Motor neuron (in vitro differentiated cells): Measurements from ENCODE around the gene CDH13. TPM values are rescaled to one million over a fixed set of nuclear protein-coding genes. Genes with fewer than 3 reads are reported as not detected.

Experiments used
- ATAC-seq, 8 experiments: fragments of 200-7000 bp; cut with Tn5 transposase; replicated peaks in 6 of 8; 2 replicates each; pipeline ENCODE4 v1.8.0; 2021; ENCODE audit warnings: mild to moderate bottlenecking in 8 of 8, moderate library complexity in 8 of 8
- H3K27ac ChIP-seq, 2 donors: fragments of 250-450 bp; sonication (Bioruptor Pico); 2 replicates each; pipeline ENCODE4 v1.9.0; 2021; ENCODE audit warnings: antibody characterized with exemption in 2 of 2, mild to moderate bottlenecking in 2 of 2, moderate library complexity in 1 of 2
- H3K4me1 ChIP-seq, 2 donors: fragments of 250-450 bp; sonication (Bioruptor Pico); replicated peaks in 1 of 2; 2 replicates each; pipeline ENCODE4 v1.6.1; 2021; ENCODE audit warnings: antibody characterized with exemption in 2 of 2, mild to moderate bottlenecking in 2 of 2, moderate library complexity in 1 of 2
- H3K4me3 ChIP-seq, 5 donors: fragments of 250-450 bp; sonication (Bioruptor Pico); 2 replicates each; pipeline ENCODE4 v1.9.0; 2021; ENCODE audit warnings: antibody characterized with exemption in 5 of 5, mild to moderate bottlenecking in 5 of 5, moderate library complexity in 4 of 5
- WGBS, 10 experiments: fragments of 450-650 bp; shearing (Covaris generic); methylation state at CpG; one replicate each; pipeline ENCODE4 v1.0.0; 2022; 5-methylcytosine and 5-hydroxymethylcytosine counted together
- in situ Hi-C, 9 experiments: fragments of 400-800 bp; cut with MboI; loops; one replicate each; pipeline ENCODE4 v1.15.0; 2021; ENCODE audit warnings: low sequenced_read_pairs in 9 of 9, low pct_unique_long_range_greater_than_20kb in 2 of 9; ENCODE audit not compliant: unreplicated experiment in 9 of 9
- total RNA-seq, 8 experiments: library from RNA; unstranded; fragments of 300-600 nt; gene quantifications; 2 replicates each; pipeline versions ENCODE4 v1.2.3 to v1.2.4, GENCODE V29; 2022

The CDH13 gene
- total RNA-seq, 8 experiments from 2014 or later = 0.42 to 10.3 (median 3.4) TPM

- in situ Hi-C loops = no loop called here
- peak; percentile 36 to 98 (median 80) for ATAC-seq
- Histone ChIP-seq H3K4me1 (peaks cover 0 to 4% of the 10 kb centered on the region in 2 donors), H3K4me3 (no peak overlapping the region), H3K27ac (no peak overlapping the region)
- WGBS, 10 experiments = 0 to 82% (median 47%) methylated on average over 1 to 3 of the region's 3 CpGs; no CpG with 5 or more reads in 2 of the 10 experiments
Observed at GRCh38 chr16:83187405-83187804, 560.6 kb downstream of the CDH13 start.

GRCh38 chr16:83196796-83197195, 570.0 kb downstream of the CDH13 start:
- 37 to 93% (median 76%) methylated on average over 2 to 3 of the region's 3 CpGs; no CpG with 5 or more reads in 2 of the 10 experiments for WGBS, 10 experiments
- H3K4me1 ChIP-seq = peaks cover 0 to 5% of the 10 kb centered on the region in 2 donors
- in situ Hi-C loops = no loop called here
- H3K27ac ChIP-seq = no peak overlapping the region
- no peak overlapping the region for H3K4me3 ChIP-seq
- peak in 1 of 8 experiments; percentile 63 for ATAC-seq

GRCh38 chr16:83197450-83197849, 570.7 kb downstream of the CDH13 start:
- 6 to 98% (median 74%) methylated on average over 2 to 5 of the region's 5 CpGs; no CpG with 5 or more reads in 2 of the 10 experiments for WGBS, 10 experiments
- no peak overlapping the region for H3K27ac ChIP-seq

GRCh38 chr16:83198977-83199376, 572.2 kb downstream of the CDH13 start:
- in situ Hi-C loops = no loop called here
- Histone ChIP-seq H3K4me1 (peaks cover 0 to 5% of the 10 kb centered on the region in 2 donors), H3K4me3 (no peak overlapping the region), H3K27ac (no peak overlapping the region)
- 18 to 100% (median 71%) methylated on average over 1 to 4 of the region's 4 CpGs; no CpG with 5 or more reads in 3 of the 10 experiments for WGBS, 10 experiments
- no peak for ATAC-seq

More at GRCh38 chr16:83197450-83197849, 570.7 kb downstream of the CDH13 start:
- H3K4me1 ChIP-seq = peaks cover 0 to 5% of the 10 kb centered on the region in 2 donors
- ATAC-seq = peak in 2 of 8 experiments; percentile 51 to 56
- in situ Hi-C loops = no loop called here
- no peak overlapping the region for H3K4me3 ChIP-seq

- in situ Hi-C loops = loop anchor here in 1 of 9 experiments (25.0 kb wide), 1 partner anchor 563 kb away; the partner anchor contains the start of gene CDH13
- H3K4me1 ChIP-seq = peaks cover 0 to 5% of the 10 kb centered on the region in 2 donors
- WGBS, 10 experiments = 19 to 90% (median 46%) methylated on average over 3 to 8 of the region's 13 CpGs; no CpG with 5 or more reads in 2 of the 10 experiments
- peak in 2 of 8 experiments; percentile 53 to 72 for ATAC-seq
- no peak overlapping the region for H3K27ac ChIP-seq
- no peak overlapping the region for H3K4me3 ChIP-seq
Observed at GRCh38 chr16:83200005-83200779, 573.4 kb downstream of the CDH13 start.

- Histone ChIP-seq H3K4me3 (no peak overlapping the region), H3K4me1 (peaks cover 0 to 5% of the 10 kb centered on the region in 2 donors), H3K27ac (no peak overlapping the region)
- ATAC-seq = peak in 2 of 8 experiments; percentile 43 to 97
- 69 to 98% (median 93%) methylated on average over 2 to 7 of the region's 9 CpGs; no CpG with 5 or more reads in 1 of the 10 experiments for WGBS, 10 experiments
- in situ Hi-C loops = loop anchor here in 1 of 9 experiments (25.0 kb wide), 1 partner anchor 564 kb away; the partner anchor contains the start of gene CDH13
Observed at GRCh38 chr16:83201748-83202147, 575.0 kb downstream of the CDH13 start.

GRCh38 chr16:83205896-83206295, 579.1 kb downstream of the CDH13 start:
- 60 to 100% (median 78%) methylated on average over 1 to 5 of the region's 6 CpGs; no CpG with 5 or more reads in 2 of the 10 experiments for WGBS, 10 experiments
- no peak for ATAC-seq
- in situ Hi-C loops = loop anchor here in 1 of 9 experiments (25.0 kb wide), 1 partner anchor 569 kb away; the partner anchor contains the start of gene CDH13
- Histone ChIP-seq H3K27ac (no peak overlapping the region), H3K4me1 (no peaks in the 10 kb centered on the region), H3K4me3 (no peak overlapping the region)

GRCh38 chr16:83206426-83206825, 579.7 kb downstream of the CDH13 start:
- ATAC-seq = no peak
- no peaks in the 10 kb centered on the region for H3K4me1 ChIP-seq
- no peak overlapping the region for H3K27ac ChIP-seq
- 20 to 100% (median 85%) methylated on average over 1 to 2 of the region's 5 CpGs; no CpG with 5 or more reads in 6 of the 10 experiments for WGBS, 10 experiments
- in situ Hi-C loops = loop anchor here in 1 of 9 experiments (25.0 kb wide), 1 partner anchor 569 kb away; the partner anchor contains the start of gene CDH13
- no peak overlapping the region for H3K4me3 ChIP-seq

GRCh38 chr16:83211711-83212110, 584.9 kb downstream of the CDH13 start:
- no peak for ATAC-seq

GRCh38 chr16:83212301-83212841, 585.6 kb downstream of the CDH13 start:
- H3K27ac ChIP-seq = no peak overlapping the region
- in situ Hi-C loops = loop anchor here in 1 of 9 experiments (25.0 kb wide), 1 partner anchor 575 kb away; the partner anchor contains the start of gene CDH13
- 60 to 100% (median 80%) methylated on average over 1 to 5 of the region's 5 CpGs; no CpG with 5 or more reads in 2 of the 10 experiments for WGBS, 10 experiments
- no peak for ATAC-seq
- H3K4me3 ChIP-seq = no peak overlapping the region
- no peaks in the 10 kb centered on the region for H3K4me1 ChIP-seq

More at GRCh38 chr16:83211711-83212110, 584.9 kb downstream of the CDH13 start:
- 35 to 88% (median 63%) methylated on average over 2 to 6 of the region's 6 CpGs; no CpG with 5 or more reads in 3 of the 10 experiments for WGBS, 10 experiments
- H3K4me1 ChIP-seq = no peaks in the 10 kb centered on the region
- in situ Hi-C loops = loop anchor here in 1 of 9 experiments (25.0 kb wide), 1 partner anchor 574 kb away; the partner anchor contains the start of gene CDH13
- H3K4me3 ChIP-seq = no peak overlapping the region
- H3K27ac ChIP-seq = no peak overlapping the region

GRCh38 chr16:83214671-83215070, 587.9 kb downstream of the CDH13 start:
- ATAC-seq = no peak
- Histone ChIP-seq H3K4me1 (no peaks in the 10 kb centered on the region), H3K4me3 (no peak overlapping the region), H3K27ac (no peak overlapping the region)
- in situ Hi-C loops = loop anchor here in 1 of 9 experiments (25.0 kb wide), 1 partner anchor 577 kb away; the partner anchor contains the start of gene CDH13
- 78 to 100% (median 92%) methylated on average over 1 to 5 of the region's 5 CpGs; no CpG with 5 or more reads in 2 of the 10 experiments for WGBS, 10 experiments

- WGBS, 10 experiments = 0 to 83% (median 32%) methylated on average over 1 to 7 of the region's 9 CpGs; no CpG with 5 or more reads in 4 of the 10 experiments
- in situ Hi-C loops = loop anchor here in 1 of 9 experiments (25.0 kb wide), 1 partner anchor 578 kb away; the partner anchor contains the start of gene CDH13
- peak in 3 of 8 experiments; percentile 75 to 78 (median 78) for ATAC-seq
- Histone ChIP-seq H3K4me3 (no peak overlapping the region), H3K27ac (no peak overlapping the region), H3K4me1 (no peaks in the 10 kb centered on the region)
Observed at GRCh38 chr16:83215406-83216001, 588.7 kb downstream of the CDH13 start.
